Measurements from ENCODE around the gene PRKN.
A peak's percentile ranks its signal among the peaks of the same experiment; 100 is the strongest.

PRKN gene

DNA sequence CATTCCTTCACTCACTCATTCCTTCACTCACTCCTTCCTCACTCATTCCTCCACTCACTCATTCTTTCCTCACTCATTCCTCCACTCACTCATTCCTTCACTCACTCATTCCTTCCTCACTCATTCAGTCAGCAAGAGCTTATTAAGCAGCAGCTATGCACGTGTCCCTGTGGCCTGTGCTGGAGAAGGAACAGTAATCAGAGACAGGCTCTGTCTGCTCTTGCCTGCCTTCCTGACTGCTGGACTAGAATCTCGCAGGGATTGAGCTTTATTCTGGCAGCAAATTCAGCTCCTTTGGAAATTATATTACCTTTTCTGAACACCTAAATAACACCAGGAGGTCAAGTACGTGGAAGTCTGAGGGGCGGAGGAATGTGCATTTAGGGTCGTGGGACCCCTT is 1314.8 kb downstream of the PRKN start:
- no peak for DNase-seq (ENCODE audit: low spot score)

DNA sequence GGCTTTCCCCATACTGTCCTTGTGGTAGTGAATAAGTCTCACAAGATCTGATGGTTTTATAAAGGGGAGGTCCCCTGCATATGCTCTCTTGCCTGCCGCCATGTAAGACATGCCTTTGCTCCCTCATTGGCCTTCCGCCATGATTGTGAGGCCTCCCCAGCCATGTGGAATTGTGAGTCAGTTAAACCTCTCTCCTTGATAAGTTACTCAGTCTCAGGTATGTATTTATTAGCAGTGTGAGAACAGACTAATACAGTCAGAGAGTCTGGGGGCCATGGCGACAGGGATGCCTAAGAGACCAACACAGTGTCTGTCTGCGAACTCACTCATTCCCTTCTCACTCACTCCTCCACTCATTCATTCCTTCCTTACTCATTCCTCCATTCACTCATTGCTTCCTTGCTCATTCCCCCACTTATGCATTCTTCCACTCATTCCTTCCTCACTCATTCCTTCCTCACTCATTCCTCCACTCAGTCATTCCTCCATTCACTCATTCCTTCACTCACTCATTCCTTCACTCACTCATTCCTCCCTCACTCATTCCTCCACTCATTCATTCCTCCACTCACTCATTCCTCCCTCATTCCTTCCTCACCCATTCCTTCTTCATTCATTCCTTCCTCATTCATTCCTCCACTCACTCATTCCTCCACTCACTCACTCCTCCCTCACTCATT is 1316.2 kb downstream of the PRKN start:
- DNase-seq (ENCODE audit: low spot score), result no peak

DNA sequence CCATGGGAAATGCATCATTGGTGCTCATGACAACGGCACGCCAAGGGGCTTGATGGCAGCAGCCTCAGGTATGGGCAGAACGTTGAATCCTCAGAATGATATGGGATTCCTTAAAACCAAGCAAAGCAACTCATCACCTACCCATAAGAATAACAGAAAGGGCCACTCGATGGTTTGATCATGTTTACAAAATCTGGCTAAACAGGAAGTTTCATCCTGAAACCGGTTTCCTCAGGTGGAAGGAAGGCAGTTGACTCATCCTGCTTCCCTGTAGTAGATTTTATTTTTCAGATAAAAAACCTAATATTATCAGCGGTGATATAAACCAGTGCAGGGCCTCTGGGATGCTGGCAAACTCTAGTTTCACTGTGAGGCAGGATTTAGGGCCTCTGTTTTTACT is 1316.8 kb downstream of the PRKN start:
- no peak for DNase-seq (ENCODE audit: low spot score)

DNA sequence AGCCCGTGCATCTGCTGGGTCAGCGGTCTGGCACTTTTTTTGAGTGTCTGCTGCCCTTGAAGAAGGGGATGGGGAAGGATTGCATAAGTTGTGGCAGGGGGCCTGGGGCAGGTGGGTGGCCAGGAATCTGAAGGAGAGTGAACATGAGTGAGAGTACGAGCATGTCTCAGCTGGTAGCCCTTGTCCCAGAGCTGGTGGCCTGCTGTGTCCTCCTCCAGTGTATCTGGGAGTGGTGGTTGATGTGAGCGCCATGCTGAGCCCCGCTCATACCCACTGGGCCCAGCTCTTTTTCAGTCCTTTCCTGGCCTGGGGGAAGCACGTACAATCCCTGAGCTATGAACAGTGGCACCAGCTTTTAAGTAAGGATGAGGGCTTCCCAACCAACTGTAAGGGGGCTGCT is 1317.5 kb downstream of the PRKN start:
- DNase-seq (ENCODE audit: low spot score), result no peak

DNA sequence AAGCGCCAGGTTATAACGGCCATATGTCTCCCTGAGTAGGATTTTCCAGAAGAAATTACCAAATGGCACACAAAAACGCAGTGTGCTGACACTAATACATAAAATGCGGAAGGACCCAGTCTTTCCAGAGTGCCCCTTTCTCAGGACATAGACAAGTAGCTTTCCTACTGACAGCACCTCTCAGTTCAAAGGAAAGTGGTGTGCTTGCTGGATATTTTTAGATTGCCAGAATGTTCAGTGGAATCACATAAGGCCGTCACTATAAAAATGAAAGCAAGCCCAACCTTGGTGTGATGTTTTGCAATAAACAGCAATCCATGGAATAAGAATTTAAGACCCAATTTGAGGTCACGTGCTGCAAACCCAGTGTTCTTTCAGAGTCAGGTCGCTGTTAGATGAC is 1318.2 kb downstream of the PRKN start:
- DNase-seq (ENCODE audit: low spot score), result peak; percentile 35

DNA sequence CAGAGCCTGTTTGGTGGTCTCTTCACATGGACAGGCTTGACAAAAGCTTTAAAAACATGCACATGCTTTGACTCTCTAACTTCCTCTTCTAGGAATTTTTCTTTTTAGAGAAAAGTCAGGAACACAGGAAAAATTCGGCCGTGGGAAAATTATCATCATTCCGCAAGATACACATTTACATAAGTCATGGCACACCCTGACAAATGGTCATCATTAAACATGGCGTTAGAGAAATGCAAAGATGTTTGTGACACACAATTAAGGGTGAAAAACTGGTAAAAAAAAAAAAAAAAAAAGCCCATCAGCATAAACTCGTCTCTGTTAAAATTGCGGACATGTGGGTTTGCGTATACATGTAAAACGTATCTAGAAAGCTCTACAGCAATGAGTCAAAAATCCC is 1319.5 kb downstream of the PRKN start:
- DNase-seq (ENCODE audit: low spot score), result no peak

DNA sequence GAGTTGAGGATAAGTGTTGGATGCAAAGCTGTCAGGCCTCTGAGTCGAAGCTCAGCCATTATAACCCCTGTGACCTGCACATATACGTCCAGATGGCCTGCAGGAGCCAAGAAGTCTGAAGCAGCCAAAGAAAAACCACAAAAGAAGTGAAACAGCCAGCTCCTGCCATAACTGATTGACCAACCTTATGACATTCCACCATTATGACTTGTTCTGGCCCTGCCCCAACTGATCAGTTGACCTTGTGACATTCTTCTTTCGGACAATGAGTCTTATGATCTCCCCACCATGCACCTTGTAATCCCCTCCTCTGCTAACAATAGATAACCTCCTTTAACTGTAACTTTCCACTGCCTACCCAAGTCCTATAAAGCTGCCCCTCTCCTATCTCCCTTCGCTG is 1320.0 kb downstream of the PRKN start:
- DNase-seq (ENCODE audit: low spot score), result no peak

DNA sequence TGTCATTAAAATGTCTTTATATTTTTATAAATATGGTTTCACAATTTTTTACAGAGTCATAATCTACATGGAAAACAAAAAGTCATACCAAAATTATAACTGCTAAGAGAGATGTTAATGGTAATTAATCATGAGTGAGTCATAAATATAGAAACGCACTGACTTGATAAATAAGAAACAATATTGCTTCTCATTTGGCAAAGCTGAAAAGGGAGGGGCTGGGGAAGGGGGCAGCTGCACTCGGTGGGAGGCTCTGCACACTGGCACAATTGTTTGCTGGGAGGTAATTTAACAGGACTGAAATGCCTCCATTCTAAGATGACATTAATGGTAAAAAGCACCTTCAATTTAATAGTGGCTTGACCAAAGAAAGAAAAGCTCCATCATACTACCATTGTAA is 1320.5 kb downstream of the PRKN start:
- DNase-seq (ENCODE audit: low spot score), result no peak

DNA sequence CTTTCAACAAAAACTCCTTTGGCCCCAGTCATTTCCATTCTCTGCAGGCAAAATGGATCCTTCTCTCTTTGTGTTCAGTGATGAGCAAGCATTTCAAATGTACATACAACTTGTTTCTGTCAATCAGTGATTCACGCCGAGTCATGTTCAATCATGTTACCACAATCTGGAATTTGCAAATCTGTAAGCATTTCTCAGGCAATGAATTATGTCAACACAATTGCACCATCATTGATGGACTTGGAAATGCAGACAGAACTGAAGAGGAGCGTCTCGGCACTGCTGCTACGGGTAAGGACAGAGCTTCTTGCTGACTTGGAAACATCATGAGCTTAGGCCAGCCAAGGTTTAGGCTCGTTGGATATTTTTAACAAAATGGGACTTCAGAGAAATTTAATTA is 1320.9 kb downstream of the PRKN start:
- DNase-seq (ENCODE audit: low spot score), result no peak

DNA sequence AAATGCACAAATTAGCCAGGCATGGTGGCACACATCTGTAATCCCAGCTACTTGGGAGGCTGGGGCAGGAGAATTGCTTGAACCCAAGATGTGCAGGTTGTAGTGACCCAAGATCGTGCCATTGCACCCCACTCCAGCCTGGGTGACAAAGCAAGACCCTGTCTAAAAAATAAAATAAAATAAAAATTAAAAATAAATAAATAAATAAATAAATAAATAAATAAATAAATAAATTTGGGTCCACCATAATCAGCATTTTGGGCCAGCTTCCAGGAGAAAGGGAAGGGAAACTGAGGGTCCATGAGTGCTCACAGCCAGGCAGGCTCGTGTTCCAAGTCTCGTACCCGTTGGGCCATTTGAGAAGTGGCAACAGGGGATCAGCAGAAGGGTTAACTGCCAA is 1322.1 kb downstream of the PRKN start:
- DNase-seq (ENCODE audit: low spot score), result no peak

DNA sequence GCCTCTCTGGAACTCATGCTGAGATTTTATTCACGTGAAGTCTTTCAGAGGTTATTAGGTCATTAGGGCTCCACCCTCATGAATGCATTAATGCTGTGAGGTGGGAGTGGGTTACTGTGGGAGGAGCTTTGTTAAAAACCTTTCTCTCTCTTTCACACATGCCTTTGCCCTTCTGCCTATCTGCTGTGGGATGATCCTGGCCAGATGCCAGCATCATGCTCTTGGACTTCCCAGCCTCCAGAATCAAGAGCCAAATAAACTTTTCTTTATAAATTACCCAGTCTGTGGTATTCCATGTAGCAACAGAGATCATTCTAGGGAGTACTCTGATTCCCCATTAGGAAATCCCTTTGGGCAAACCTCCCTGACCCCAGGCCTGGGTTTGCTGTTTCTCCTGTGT is 1323.8 kb downstream of the PRKN start:
- no peak for DNase-seq (ENCODE audit: low spot score)

DNA sequence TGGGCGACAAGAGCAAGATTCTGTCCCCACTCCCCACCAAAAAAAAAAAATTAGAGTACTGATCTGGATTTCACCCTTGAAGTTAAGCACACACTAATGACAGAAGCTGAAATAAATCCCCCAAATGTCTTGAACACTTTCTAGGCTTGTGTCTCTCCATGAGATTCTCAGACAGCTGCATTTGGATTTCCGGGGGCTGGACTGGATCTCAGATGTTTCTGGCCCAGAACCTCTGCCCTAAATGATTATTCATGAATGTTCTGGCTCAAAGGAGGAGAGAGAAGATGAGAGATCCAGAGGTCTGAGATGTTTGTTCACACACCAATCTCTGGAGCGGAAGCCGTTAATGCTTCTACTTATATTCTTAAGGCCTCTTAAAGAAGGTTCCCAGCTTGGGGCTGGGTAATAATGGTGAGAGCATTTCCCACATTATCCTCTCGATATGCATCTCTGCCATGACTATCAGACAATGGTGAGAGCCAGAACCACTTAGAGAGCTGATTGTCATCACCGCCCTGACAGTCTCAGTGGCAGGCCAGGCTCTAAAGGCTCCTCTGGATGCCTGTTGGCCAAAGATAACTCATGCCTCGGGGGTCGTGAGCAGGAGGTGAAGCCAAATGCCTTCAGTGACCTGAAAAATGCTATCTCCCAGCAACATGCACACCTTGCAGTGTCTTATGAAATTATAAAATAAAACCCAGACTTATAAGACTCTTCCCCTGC is 1325.8 kb downstream of the PRKN start:
- DNase-seq (ENCODE audit: low spot score), result no peak

DNA sequence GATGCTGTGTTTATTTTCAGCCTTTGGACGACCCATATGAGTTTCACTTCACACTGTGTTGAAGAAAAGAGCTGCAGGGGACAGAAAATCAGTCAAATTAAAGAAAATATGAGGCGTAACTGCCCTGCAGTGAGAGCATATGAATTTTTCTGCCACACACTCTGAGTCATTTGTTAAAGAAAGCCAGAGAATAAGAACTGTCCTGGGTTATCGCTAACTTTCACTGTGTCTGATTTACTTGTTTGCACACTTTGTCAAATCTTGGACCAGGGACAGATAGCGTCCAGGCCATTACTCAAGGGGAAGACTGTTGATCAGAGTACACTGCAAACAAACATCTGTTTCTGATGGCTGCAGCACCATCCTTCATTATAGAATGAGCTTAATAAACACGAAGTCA is 1326.9 kb downstream of the PRKN start:
- no peak for DNase-seq (ENCODE audit: low spot score)

DNA sequence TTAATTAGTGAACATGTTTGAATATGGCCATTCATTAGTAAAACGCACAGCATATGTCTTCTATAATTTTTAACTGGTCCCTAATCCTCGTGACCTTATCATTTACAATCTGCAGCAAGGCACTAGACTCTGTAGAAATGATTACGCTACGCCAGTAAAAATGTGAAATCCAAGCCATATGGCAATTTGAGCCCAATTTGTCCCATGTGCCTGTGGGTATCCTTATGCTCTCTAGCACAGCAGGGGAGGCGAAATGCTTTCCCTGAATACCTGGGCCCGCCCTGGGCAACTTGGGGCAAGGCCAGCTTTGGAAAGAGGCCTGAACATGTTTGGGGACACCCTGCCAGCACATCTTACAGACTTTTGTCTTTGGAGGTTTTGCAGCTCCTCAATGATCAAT is 1331.0 kb downstream of the PRKN start:
- DNase-seq (ENCODE audit: low spot score), result peak; percentile 62

DNA sequence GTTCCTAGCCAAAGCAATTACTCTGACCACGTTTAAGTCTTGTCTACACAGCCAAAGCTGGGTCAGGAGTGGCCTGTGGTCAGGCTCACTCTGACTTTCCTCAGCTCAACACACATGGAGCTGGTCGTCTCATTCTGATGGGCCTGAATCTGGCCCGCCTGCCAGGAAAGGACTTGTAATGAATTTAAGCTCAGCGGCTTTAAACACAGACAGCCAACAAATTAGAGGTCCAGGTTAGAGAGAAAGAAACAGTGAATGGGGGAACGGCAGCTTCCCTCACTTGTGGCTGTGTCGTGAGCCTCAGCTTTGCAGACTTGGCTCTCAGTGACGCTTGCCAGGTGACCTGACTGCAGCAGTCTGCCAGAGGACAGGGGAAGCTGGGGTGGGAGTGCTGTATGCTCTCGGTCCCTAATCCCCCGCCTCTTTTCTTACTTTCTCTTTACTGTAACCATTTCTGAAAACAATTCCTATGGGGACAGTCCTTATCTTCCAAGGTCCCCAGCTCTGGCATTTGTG is 1331.8 kb downstream of the PRKN start:
- DNase-seq (ENCODE audit: low spot score), result no peak

DNA sequence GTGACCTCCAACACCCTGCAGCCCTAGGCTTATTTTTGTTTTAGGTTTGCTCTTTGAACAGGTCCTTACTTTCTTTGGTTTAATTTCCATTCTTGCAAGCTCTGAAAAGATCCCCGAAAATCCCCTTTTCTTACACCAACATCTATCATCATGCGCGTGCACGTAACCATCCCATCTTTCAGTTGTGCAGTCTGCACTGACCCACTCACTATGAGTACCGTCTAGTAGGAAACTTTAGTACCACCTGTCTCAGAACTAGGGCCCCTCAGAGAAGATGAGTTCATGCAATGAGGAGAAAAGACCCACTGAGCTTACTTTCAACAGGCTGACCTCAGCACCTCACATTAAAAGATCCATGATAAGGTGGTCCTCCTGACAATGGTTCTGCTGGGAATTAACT is 1333.1 kb downstream of the PRKN start:
- DNase-seq (ENCODE audit: low spot score), result no peak

DNA sequence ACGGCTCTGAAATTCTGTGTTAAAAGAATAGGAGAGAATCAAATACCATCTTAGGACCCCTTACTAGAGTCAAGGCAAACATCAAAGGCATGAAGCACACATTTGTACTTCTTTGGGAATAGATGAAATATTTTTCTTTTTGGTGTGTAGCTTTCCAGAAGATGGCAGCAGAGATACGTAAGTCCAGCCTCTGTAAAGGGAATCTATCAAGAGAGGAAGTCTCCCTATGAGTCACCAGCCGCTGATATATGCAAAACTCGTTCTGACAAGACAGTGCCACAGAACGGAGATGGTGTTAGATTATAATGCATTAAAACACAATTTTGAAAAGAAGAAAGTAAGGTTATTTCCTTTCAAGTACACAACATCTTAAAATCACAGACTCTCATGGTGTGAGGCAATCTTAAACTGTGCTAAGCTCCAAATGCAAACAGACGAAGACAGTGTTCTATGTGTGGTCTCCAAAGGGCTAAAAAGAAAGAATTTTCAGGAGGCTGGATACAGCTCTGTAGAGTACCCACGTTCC is 1333.7 kb downstream of the PRKN start:
- peak; percentile 87 for DNase-seq (ENCODE audit: low spot score)

DNA sequence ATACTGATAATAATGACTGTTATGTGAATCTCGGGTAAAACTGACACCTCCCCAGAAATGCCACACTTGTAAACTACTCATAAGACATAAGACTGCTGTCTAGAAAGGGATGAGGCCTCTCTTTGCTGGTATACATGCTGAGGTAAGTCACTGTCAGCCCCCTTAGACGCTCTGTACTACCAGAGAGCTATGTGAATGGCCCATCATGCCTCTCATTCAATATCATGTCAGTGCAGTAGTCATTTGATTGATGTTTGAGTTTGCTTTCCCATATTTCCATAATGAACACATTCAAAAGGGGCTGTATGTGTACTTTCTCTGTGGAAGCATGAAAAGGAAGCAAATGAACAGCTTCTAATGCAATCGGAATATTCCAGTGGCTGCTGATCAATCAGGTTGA is 1334.3 kb downstream of the PRKN start:
- no peak for DNase-seq (ENCODE audit: low spot score)

DNA sequence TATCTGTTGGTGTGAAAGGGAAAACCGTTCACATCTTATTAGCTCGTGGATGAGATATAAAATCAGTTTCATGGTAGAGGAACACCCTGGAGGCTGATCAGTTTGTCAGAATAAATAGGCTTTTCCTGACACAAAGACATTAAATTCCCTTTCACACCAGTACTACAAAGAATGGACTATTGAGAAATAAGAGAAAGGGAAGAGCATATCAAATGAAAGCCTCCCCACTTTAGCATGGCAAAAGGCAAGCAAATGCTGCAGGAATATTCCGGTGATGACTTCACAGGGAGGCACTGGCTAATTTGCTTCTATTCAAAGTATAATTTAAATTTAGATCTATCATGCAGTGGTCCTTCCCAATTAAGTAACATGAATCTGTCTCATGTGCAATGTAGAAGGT is 1337.8 kb downstream of the PRKN start:
- DNase-seq (ENCODE audit: low spot score), result no peak

DNA sequence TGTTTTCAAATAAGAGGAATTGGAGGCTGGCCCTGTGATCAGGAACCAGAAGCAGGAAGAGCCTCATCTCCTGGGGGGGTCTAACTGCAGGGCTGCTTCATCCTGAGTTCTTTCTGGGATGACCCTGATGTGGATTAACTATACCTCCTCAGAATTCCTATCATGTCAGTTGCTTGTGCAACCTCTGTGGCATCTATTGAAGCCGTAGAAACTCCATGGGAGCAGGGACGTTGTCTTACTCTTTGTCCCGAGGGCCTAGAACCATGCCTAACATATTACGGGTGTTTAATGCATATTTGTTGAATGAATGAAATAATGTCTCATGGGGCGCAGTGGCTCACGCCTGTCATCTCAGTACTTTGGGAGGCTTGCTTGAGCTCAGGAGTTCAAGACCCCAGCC is 1343.6 kb downstream of the PRKN start:
- DNase-seq (ENCODE audit: low spot score), result no peak

DNA sequence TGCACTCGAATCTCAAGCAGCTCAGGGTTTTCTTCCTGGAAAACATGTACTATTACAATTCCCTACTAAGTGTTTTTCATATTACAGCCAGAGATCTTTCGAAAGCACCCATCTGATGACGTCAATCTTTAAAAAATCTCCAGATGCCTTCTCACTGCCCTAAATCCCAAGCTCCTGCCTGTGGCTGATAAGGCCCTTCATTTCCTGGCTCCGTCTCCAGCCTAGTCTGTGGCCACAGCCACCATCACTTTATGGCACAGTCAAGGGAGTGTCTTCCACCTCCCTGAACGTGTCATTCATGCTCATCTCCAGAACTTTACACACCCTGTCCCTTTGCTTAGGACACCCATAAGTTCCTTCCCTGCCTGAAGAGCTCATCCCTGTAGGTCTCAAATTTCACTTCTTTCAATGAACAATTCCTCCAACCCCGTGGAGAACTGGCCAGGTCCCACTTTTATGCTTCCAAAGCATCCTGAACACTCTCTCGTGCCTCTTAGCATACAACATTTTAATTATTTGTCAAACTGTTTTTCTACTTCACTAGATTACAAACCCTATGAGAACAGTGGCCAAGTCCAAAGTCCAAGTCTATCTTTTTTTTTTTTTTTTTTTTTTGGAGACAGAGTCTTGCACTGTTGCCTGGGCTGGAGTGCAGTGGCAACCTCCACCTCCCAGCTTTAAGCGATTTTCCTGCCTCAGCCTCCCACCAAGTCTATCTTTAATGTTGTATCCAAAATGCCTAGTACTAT is 1347.6 kb downstream of the PRKN start:
- no peak for DNase-seq (ENCODE audit: low spot score)

DNA sequence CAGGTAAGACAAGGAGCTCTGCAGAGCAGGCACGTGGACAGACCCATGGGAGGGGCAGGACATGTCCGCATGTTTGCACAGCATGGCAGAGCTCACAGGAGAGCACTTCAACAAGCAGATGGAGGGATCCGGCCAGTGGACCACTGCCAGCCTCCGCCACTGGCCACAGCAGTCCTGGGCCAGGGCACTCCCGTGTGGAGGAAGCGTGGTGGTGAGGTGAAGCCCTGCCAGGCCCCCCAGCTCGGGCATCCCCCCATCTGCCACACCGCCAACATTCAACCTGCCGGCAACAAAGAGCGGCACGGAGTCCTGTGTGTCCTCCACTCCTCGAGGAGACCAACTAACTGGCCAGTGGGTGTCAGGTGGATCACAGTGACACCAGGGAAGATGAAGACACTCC is 1349.5 kb downstream of the PRKN start:
- DNase-seq (ENCODE audit: low spot score), result no peak

DNA sequence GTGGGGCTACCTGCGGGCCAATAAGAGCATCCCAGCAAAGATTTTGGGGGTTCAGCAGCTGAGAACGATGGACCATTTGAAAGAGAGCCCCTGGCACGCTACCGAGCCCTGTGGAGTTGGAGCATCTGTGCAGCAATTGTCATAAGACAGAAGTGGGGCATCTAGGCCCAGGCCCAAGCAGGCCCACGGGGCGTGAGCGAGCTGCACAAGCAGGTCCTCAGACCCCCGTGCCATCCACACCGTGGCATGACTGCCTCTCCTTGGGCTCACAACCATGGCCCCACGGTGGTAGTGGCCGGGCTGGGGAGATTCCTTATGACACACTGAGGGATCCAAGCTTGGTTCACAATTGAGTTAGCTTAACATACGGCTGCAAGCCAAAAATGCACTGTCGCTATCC is 1350.5 kb downstream of the PRKN start:
- DNase-seq (ENCODE audit: low spot score), result no peak

All from cerebellar cortex (tissue), 1 donor.